ENCODE data around the gene APOL6.

The APOL6 gene

GRCh38 chr22:35604621-35605368 is 43.5 kb upstream of the APOL6 start:
- TF ChIP-seq CTCF (IDR thresholded peaks at IDR 0.05; ENCODE audit: extremely low read depth, insufficient read depth, missing control alignments), result no peak
- in situ Hi-C loops (cut with MboI; ENCODE audit: low pct_unique_long_range_greater_than_20kb, low sequenced_read_pairs, unreplicated experiment), result loop anchor here (25.0 kb wide), 1 partner anchor 508 kb away; no protein-coding TSS in a partner anchor
- DNase-seq (ENCODE audit: low spot score), result no peak

- DNase-seq (ENCODE audit: low spot score), result no peak
- TF ChIP-seq CTCF (IDR thresholded peaks at IDR 0.05; ENCODE audit: extremely low read depth, insufficient read depth, missing control alignments), result no peak
- in situ Hi-C loops (cut with MboI; ENCODE audit: low pct_unique_long_range_greater_than_20kb, low sequenced_read_pairs, unreplicated experiment), result loop anchor here (25.0 kb wide), 1 partner anchor 507 kb away; no protein-coding TSS in a partner anchor
These were observed 42.9 kb upstream of the APOL6 start for GRCh38 chr22:35605369-35605680.

- no peak for TF ChIP-seq CTCF (IDR thresholded peaks at IDR 0.05; ENCODE audit: extremely low read depth, insufficient read depth, missing control alignments)
- in situ Hi-C loops (cut with MboI; ENCODE audit: low pct_unique_long_range_greater_than_20kb, low sequenced_read_pairs, unreplicated experiment), result loop anchor here (25.0 kb wide), 1 partner anchor 506 kb away; no protein-coding TSS in a partner anchor
- no peak for DNase-seq (ENCODE audit: low spot score)
These were observed 42.3 kb upstream of the APOL6 start for GRCh38 chr22:35605851-35606481.

GRCh38 chr22:35606916-35607315 is 41.3 kb upstream of the APOL6 start:
- in situ Hi-C loops (cut with MboI; ENCODE audit: low pct_unique_long_range_greater_than_20kb, low sequenced_read_pairs, unreplicated experiment), result loop anchor here (25.0 kb wide), 1 partner anchor 505 kb away; no protein-coding TSS in a partner anchor
- TF ChIP-seq CTCF (IDR thresholded peaks at IDR 0.05; ENCODE audit: extremely low read depth, insufficient read depth, missing control alignments), result no peak
- DNase-seq (ENCODE audit: low spot score), result no peak

- in situ Hi-C loops (cut with MboI; ENCODE audit: low pct_unique_long_range_greater_than_20kb, low sequenced_read_pairs, unreplicated experiment), result loop anchor here (25.0 kb wide), 1 partner anchor 504 kb away; no protein-coding TSS in a partner anchor
- DNase-seq (ENCODE audit: low spot score), result no peak
- no peak for TF ChIP-seq CTCF (IDR thresholded peaks at IDR 0.05; ENCODE audit: extremely low read depth, insufficient read depth, missing control alignments)
These were observed 40.2 kb upstream of the APOL6 start for GRCh38 chr22:35608088-35608487.

- TF ChIP-seq CTCF (IDR thresholded peaks at IDR 0.05; ENCODE audit: extremely low read depth, insufficient read depth, missing control alignments), result no peak
- in situ Hi-C loops (cut with MboI; ENCODE audit: low pct_unique_long_range_greater_than_20kb, low sequenced_read_pairs, unreplicated experiment), result loop anchor here (25.0 kb wide), 1 partner anchor 503 kb away; no protein-coding TSS in a partner anchor
- no peak for DNase-seq (ENCODE audit: low spot score)
These were observed 39.0 kb upstream of the APOL6 start for GRCh38 chr22:35609261-35609660.

Measured in GM13977 (cell line).